GM19438 (cell line): ENCODE measurements around the gene RPS2.
"Not testable (repeated sequence)": the region's sequence is repeated elsewhere in the genome, so short reads cannot be mapped to it uniquely, and the experiment has no call there.

Source experiments
- ATAC-seq: cut with Tn5 transposase; IDR thresholded peaks from one replicate; pipeline ENCODE4 v1.9.1; 2021; ENCODE audit warnings: low read depth; ENCODE audit not compliant: unreplicated experiment

The RPS2 gene

GRCh38 chr16:1964506-1965395, at the start of gene RPS2:
Gene RPS2, minus strand, starts transcription at chr16:1964826. Its CDS starts 201 bp downstream, at chr16:1964625.
- peak; percentile 66 for ATAC-seq

DNA sequence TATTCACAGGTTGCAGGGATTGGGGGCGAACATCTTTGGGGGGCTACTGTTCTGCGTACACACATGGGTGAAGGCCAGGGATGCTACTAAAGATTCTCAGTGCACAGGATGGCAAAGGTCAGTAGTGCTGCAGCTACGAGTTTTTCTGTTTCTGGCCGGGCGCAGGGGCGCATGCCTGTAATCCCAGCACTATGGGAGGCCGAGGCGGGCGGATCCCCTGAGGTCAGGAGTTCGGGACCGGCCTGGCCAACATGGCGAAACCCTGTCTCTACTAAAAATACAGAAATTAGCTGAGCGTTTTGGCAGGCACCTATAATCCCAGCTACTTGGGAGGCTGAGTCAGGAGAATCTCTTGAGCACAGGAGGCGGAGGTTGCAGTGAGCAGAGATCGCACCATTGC, 48.9 kb upstream of the RPS2 start:
- ATAC-seq, result no peak

DNA sequence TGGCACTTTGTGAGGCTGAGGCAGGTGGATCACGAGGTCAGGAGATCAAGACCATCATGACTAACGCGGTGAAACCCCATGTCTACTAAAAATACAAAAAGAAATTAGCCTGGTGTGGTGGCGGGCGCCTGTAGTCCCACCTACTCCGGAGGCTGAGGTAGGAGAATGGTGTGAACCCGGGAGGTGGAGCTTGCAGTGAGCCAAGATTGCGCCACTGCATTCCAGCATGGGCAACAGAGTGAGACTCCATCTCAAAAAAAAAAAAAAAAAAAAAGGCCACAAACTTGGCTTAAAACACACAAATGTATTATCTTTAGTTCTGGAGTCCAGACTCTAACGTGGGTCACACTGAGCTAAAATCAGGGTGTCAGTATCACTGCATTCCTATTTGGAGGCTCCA, 47.1 kb upstream of the RPS2 start:
- not testable (repeated sequence) for ATAC-seq

DNA sequence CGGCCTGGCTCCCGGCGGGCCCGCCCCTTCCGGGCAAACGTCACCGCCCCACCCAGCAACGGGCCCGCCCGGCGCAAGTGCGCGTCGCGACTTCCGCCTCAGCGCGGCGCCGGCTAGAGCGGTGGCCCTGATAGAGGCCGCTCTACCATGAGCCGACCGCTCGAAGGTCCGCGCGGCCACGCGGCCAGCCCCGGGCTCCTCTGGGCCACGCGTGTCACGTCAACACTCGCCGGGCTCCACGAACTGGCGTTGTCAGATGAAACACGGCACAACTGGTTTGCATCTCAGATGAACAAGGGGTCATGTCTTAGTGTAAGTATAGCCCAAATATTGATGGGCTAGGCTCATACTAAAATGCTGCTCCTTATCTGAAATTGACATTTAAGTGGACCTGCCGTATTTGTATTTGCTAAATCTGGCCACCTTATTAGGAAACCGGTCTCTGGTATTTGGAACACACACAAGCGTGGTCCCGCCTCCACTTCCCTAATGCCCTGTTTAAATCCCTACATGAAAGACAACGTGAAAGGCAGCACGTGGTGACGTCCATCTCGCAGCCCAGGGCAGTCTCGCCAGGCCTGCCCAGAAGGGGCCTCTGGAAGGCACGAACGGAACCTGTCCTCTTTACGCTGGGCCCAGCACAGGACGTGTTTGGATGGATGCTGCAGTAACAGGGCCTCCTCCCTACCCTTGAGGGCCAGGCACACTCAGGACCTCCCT, 45.3 kb upstream of the RPS2 start, which contains the start of gene ZNF598:
ZNF598 (minus strand) TSS at position 31 of the 720 bp plus-strand sequence.
- ATAC-seq, result peak; percentile 66

DNA sequence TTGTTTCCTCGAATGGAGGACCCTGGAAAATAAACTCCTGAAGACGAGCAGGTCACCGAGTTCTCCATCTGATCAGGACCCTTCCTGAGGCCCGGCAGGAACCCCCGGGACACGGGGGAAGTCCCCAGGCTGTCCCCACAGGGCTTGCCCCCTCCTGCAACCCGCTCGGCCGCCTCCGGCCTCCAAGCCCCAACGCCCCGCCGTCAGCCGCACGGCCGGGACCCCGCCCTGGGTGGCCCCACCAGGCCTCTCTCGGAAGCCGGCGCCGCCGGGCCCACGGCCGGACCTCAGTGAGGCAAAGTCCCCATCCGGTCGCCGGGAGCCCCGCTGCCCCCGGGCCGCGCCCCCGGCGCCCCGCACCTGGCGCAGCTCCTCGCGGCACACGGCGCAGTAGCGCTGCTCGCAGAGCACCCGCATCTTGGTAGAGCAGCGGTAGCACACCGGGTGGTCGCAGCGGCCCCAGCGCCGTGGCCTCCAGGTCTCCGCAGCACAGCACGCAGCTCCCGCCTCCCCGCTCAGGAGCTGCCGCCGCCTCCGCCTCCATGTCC, 44.6 kb upstream of the RPS2 start:
- ATAC-seq, result peak; percentile 26

DNA sequence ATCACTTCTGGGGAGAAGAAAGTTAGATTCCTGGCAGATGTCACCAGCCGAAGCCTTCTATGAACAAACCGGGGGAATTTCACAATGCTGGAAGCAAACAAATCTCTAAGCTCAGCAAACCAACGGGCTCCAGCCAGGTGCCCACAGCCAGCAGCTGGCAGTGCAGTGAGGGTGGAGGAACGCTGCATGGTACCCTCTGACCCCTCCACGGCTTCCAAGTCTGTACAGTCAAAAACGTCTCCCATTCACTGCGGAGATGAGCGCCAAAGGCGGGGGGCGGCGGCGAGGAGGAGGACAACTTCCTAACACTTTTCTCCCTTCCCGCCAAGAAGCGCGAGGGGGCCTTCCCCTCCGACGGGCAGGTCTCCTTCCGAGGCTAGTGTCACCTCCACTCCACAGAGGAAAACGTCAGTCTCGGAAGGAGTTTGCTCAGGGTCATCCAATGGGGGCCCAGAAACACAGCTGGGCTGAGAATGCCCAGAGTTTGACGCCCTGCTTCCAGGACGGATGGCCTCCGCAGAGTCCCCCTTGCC, 44.1 kb upstream of the RPS2 start:
- ATAC-seq, result no peak

DNA sequence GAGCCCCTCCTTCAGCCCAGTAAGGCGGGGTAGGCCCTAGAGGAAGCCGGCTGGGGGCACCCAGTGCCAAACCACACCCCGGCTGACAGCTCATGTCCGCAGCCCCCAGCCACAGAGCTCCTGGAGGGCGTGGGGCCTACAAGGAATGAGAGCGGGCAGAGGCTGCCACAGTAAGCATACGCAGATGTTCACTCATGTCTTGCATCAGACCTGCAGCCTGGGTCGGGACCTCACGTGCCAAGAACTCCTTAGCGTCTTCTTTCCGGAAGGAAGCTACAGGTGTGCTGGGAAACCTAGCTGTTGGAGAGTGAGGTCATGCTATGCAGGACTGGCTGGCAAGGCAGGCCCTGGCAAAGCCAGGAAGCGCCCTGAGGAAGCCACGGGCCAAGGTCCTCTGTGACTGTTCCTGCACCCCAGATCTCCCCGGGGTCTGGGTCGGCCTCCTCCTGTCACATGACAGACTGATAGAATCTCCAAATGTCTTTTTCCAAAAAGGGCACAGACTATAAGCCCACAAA, 43.4 kb upstream of the RPS2 start:
- ATAC-seq, result no peak

GRCh38 chr16:2007081-2007836, 42.6 kb upstream of the RPS2 start:
- no peak for ATAC-seq

GRCh38 chr16:2006317-2006716, 41.7 kb upstream of the RPS2 start:
- no peak for ATAC-seq

DNA sequence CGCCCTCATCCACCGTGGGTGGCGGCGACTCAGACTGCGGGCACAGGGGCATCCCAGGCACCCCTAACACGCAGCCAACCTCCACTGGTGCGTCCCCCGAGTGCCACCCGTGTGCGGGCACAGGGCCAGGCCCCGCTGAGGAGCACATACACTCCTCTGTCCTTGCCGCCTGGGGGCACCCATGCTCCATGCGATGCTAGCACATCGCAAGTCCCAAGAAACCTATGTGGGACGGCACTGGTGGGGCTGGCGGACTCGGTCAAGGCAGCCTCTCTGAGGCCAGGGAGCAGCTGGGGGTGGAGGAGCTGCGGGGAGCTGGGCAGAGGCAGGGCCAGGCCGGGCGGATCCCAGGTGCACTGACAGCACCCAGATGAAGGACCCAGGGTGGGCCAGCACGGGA, 41.0 kb upstream of the RPS2 start:
- ATAC-seq, result no peak

DNA sequence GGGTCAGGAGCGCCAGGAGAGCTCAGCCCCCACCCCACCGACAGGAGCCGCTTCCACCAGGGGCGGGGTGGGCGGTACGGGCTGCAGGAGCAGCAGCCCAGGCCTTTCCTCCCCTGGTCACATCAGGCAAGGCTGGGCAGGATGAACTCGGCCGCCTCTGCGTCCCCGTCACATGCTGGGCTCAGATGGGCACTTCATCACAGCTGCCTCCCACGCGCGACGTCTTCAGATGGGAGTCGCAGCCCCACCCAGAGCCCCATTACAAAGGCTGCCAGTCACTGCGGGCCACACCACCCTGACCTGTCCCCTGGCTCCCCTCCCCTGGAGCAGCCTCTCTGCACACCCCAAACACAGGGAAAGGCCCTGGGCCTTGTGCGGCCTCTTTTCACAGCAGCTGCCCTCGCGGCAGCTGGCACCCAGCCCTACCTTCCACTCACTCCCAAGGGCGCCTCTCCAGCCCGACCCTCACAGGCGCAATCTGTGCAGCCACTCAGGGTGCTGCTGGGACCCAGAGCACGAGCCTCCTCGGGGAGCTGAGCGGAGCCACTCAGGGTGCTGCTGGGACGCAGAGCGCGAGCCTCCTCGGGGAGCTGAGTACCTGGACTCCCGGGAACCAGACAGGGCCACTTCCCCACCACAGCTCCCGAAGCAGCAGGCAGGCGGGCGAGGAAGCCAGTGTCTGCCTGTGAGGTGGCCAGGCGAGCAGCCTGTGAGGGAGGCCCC, 40.3 kb upstream of the RPS2 start:
- ATAC-seq, result no peak

DNA sequence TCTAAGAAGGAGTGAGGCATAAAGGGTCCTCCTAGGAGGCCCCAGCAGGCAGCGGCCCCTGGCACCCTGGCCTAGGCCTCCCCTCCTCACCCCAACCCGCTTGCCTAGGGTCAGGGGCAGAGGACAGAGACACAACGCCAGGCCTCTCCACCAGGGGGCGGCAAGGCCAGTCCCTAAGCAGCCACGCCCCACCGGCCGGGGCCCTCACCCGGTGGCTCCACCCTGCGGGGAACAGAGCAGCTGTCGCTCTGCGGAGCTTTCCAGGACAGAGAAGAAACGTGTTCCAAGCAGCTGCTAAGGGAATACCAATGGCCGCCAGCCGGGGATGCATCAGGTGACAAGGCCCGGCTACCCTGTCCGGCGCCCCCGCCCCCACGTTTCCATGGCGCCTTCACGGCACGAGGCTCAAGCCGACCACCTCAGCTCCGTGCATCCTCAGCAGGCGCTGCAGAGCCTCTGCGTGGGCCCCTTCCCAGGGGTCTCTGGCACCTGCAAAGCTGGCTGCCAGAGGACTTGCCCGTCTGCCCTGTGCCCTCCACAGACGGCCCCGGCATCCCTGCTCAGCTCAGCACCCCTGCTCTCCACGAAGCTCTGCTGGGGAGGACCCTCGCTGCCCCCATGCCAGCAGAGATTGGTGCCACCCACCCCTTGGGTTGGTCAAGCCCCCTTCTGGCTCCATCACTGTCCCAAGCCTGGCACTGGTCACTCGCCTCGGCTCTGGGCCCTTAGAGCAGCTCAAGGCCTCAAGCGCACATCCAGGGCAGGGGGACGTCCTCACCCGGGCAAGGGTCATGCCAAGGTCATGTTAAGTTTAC, 39.4 kb upstream of the RPS2 start:
- ATAC-seq, result no peak

DNA sequence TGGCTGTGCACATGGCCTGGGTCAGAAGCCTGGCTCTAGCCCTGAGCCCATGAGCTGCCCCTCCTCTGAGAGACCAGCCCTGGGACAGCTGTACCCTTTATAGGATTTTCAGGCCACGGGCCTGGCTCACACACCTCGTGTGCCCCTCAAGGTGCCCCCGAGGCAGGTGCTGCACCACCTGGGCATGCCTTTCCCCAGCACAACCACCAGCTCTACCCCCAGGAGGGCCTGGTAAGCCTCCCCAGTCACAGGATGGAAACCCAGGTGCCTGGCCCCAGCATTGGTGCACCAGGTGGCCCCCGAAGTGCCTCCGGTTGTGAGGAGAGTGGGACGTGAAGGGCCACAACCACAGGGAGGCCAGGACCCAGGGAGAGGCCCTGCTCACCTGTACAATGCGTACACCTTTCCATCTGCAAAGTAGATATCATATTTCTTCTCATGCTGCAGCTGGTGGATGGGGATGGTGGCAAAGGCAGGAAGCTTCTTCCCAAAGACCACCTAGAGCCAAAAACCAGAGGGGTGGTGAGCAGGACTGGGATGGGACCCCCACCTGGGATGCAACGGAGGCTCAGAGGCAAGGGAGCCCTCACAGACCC, 38.7 kb upstream of the RPS2 start:
- ATAC-seq, result no peak

- no peak for ATAC-seq
Measured at GRCh38 chr16:2002406-2003230, 38.0 kb upstream of the RPS2 start.

- ATAC-seq, result no peak
Measured at GRCh38 chr16:2001456-2002355, 37.1 kb upstream of the RPS2 start.

- no peak for ATAC-seq
Measured at GRCh38 chr16:2001035-2001434, 36.4 kb upstream of the RPS2 start.
